Measurements from ENCODE around the gene RSPH9.
"Not testable (repeated sequence)": the region's sequence is repeated elsewhere in the genome, so short reads cannot be mapped to it uniquely, and the experiment has no call there.

Gene RSPH9

DNA sequence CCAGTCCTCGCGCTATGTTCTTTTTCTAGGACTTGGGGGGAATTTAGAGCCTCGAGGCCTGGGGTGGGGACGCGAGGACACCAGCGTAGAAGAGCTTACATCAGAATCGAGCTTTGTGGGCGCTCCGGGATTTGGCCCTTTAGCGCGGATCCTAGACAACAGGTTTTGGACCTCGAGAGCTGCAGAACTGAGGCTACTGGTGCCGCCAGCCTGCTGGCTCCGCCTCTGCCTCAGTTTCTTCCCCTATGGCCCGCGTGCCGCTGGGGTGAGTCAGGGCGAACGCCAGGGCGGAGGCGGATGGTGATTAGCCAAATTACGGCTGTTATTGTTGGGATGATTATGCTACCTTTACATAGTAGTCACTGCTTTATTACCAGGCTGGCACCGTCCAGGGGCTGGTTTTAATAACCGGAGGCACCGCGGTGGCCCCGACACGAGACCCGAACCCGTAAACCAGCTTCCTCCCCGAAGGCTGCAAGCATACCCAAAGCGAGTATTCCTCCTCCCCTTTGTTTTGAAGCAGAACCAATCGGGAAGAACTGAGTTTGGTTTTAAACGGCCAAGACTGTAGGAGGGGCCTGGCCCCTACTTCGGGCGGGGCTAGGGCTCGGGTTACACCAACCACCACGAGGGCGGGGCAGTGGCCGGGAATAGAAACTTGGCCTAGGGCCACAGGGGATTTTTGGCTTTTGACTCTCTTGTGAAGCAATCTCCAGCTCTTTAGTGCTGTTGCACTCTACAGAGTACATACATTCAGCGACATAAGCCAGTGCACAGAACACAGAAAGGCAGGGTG, 15.1 kb upstream of the RSPH9 start:
- peak; percentile 92 for DNase-seq

DNA sequence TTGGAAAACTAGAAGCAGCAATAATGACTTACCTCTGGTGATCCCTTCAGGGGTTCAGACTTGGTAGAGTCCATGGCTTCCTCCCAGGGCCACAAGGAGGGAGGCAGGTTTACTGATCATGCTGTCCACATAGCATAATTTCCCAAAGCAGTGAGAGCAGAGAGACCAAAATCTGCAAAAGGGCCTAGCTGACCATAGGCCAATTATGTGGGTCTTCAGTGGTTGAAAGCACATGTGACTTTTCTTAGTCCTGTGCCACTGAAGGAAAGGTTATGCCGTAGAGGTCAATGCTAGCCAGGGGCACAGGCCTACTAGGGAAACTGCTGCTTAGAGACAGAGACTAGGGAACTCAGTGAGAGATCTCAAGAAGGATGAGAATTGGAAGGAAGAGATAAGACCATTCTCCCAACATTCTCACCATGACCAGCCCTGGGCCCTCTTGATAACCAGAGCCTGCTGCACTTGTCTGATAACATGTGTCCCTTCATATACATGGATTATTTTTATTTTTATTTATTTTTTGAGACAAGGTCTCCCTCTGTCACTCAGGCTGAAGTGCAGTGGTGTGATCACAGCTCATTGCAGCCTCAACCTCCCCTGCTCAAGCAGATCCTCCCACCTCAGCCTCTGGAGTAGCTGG, 13.7 kb upstream of the RSPH9 start:
- DNase-seq, result no peak

DNA sequence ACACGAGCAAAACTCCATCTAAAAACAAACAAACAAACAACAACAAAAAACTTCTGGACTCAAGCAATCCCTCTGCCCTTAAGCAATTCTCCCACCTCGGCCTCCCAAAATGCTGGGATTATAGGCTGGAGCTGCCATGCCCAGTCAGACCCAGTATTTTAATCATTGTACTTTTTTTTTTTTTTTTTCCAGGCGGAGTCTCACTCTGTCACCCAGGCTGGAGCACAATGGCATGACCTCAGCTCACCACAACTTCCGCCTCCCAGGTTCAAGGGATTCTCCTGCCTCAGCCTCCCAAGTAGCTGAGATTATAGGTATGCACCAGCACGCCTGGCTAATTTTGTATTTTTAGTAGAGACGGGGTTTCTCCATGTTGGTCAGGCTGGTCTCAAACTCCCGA, 11.8 kb upstream of the RSPH9 start:
- DNase-seq, result not testable (repeated sequence)

DNA sequence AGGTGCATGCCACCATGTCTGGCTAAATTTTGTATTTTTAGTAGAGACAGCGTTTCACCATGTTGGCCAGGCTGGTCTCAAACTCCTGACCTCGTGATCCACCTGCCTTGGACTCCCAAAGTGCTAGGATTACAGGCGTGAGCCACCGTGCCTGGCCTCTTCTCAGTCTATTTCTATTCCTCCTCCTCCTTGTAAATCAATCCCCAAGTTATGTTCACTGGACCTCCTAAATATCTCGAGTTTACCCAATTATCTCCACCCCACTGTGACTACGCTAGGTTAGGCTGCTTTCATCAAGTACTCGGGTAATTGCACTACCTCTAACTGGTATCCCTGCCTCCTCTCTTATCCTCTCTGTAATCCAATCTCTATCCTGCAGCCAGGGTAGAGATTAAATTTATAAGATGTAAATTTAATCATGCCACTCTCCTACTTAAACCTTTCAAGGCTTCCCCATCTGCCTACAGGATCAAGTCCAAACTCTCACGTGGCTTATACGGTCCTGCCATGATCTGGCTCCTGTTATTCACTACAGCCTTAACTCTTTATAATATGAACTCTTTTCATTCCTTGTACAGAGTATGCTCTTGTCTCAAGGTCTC, 10.0 kb upstream of the RSPH9 start:
- DNase-seq, result no peak

DNA sequence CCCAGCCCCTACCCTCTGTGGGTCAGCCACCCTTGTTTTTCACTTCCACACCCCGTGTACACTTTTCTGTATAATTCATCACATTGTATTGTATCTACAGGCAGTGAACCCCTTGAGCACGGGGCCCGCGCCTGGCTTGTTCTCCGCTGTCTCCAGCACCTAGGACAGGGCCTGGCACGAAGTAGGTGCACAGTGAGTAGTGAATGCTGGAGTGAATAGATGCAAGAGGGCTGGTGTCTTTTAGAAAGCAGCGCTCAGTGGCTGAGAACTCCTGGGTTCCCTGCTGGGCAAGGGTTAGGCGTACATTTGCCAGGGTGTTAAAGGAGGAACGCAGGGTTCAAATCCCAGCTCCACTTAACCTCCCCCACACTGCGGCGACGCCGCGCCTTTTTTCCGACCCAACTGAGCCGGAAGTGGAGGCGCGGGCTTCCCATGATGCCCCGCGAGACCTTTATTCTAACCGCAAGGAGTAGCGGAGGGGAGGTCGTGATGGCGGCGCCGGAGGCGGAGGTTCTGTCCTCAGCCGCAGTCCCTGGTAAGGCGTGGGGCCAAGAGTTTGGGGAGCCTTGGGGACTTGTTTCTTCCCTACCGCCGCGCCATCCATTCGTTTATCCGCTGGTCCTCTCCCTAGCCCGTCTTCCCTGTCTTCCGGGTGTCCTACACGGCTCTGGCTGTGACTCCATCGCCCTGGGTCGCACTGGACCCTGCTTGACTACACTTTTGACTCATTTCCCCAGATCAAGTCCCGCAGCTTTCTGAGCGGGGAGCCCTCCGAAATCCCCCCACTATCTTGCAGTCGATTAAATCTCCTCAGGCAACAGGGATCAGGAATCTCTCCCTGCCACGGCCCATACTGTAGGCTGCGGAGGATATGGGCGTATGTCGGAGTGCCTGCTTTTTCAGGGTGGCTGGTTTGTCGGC, 9.2 kb upstream of the RSPH9 start, which contains the start of gene MAD2L1BP:
Gene MAD2L1BP (plus strand): TSS at position 454 of the 921 bp plus-strand sequence. CDS start 36 bp downstream, at position 490.
- DNase-seq, result peak; percentile 71

DNA sequence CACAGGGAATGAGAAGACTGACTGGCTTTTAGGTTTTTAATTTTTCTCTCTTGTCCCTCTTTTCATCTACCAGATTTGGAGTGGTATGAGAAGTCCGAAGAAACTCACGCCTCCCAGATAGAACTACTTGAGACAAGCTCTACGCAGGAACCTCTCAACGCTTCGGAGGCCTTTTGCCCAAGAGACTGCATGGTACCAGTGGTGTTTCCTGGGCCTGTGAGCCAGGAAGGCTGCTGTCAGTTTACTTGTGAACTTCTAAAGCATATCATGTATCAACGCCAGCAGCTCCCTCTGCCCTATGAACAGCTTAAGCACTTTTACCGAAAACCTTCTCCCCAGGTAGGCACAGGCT, 8.6 kb upstream of the RSPH9 start:
- DNase-seq, result no peak

GRCh38 chr6:43639984-43640800, 4.6 kb upstream of the RSPH9 start:
- no peak for DNase-seq

GRCh38 chr6:43645613-43645964, 753 bp downstream of the RSPH9 start:
- no peak for DNase-seq

GRCh38 chr6:43647613-43648012, 2.8 kb downstream of the RSPH9 start:
- DNase-seq, result no peak

- DNase-seq, result no peak
These were observed 3.4 kb downstream of the RSPH9 start for GRCh38 chr6:43648248-43648647.

DNA sequence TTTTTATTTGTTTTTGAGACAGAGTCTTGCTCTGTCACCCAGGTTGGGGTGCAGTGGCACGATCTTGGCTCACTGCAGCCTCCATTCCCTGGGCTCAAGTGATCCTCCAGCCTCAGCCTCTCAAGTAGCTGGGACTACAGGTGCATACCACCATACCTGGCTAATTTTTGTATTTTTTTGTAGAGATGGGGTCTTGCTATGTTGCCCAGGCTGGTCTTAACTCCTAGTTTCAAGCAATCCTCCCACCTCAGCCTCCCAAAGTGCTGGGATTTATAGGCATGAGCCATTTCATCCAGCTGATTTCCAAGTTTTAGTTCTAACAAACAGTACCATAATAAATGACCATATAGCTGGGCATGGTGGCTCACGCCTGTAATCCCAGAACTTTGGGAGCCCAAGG, 8.0 kb downstream of the RSPH9 start:
- DNase-seq, result not testable (repeated sequence)

DNA sequence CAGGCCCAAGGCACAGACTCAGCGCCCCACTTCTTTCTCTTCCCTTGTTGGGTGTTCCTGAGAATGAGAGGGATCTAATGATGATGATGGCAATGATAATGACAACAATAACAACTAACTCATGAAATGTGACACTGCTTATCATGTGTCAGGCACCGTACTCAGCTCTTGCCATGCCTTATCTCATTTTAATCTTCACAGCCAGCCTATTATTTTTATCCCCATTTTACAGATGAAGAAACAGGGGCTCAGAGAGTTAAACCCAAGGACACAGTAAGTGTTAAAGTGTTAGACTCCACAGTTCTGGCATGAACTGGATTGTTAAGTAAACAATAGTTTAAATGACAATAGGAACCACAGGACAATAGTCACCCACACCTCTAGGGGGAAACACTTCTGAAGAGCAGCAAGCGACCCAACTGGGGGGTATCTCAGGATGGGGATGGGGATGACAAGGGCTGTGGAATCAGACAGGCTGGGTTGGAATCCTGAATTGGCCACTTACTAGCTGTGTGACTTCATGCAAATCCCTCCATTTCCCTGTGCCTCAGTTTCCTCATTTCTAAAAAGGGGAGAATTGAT, 12.5 kb downstream of the RSPH9 start:
- DNase-seq, result no peak

GRCh38 chr6:43658161-43658560, 13.3 kb downstream of the RSPH9 start:
- DNase-seq, result no peak

DNA sequence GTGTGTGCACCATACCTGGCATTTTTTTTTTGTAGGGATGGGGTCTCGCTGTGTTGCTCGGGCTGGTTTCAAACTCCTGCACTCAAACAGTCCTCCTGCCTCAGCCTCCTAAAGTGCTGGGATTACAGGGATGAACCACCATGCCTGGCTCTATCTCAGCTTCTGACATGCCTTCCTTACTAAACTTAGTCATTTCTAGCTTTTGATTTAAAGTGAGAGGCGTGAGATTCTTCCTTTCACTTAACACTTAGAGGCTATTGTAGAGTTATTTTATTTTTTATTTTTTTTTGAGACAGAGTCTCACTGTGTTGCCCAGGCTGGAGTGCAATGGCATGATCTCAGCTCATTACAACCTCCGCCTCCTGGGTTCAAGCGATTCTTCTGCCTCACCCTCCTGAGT, 18.1 kb downstream of the RSPH9 start:
- DNase-seq, result not testable (repeated sequence)

DNA sequence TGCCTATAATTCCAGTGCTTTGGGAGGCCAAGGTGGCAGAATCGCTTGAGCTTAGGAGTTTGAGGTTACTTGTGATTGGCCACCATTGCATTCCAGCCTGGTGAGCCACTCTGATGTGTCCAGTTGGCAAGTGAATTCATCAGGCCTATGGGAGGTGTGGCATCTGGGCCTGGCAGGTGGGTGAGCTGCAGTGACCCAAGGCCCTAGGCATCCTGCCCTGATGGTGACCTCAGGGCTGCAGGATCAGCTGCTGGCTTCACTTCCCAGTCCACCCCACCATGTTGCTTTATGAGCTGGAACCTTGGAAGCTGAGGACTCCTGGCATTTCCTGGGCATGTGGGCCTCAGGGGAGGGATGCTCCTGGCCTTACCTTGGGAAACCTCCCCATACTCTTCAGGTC, 20.5 kb downstream of the RSPH9 start:
- no peak for DNase-seq

DNA sequence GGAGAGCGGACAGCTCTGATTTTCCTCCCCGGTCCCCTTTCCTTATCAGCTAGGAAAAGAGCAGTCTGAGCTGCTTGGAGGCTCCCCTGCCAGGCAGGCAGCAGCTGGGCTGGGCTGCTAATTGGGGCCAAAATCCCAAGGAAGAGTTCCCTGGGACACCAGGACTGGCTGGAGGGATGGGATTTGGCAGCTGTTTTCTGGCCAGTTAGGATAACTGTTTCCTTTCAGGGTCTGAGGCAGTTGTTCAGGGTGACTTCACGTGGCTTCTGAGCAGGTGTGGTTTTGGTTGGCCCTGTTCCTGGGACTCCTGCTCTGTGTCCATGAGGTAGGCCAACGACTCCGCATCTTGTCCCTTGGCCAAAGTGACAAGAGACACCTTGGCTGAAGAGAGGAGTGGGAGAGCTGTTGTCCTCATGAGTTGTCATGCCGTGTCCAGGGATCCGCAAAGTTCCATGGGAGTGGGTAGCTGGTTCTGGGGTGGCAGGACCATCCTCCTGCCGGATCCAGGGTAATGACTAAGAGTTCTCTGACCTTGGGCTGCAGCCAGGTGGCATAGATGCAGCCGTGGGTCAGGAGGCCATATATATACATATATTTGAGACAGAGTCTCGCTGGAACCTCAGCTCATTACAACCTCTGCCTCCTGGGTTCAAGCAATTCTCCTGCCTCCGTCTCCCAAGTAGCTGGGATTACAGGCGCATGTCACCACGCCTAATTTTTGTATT, 21.5 kb downstream of the RSPH9 start:
- DNase-seq, result no peak

DNA sequence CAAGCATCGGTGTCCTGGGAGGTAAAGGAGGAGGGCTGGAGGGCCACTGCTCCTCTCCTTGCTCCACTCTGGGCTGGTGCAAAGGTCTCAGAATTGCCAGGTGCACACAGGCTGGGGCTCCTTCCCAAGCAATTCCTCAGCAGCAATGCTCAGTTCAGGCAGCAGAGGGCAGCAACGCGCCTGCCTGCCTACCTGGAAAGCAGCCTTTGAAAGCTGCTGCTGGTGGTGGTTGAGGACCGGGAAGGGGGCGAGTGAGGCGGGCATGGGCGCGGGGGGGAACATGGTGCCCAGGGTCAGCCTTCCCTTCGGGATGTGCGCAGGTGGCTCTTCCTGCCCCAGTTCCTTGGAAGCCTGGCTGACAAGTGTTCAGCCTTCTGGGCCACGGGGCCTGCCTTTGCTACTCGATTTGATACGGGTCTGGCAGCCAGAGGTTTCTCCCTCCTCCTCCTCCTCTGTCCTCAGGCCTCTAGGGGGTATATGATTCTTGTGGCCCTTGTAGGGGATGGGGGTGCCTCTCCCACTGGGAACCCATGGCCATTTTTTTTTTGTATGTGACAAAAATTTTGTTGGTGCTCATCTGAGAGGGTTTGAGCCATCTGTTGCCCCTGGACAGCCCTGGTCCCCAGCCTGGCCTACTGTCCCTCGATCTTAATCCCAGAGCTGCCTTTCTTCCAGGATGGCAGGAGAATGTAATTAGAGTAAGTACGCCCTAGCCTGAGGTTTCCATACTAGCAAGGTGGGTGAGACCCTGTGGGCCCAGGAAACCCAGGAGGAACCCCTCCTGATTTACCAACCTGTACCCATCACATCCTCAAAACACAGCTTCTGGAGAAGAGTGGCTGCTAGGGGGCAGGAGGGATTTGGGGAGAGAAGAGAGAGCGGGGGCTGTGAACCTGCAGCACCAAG, 22.7 kb downstream of the RSPH9 start:
- peak; percentile 76 for DNase-seq

DNA sequence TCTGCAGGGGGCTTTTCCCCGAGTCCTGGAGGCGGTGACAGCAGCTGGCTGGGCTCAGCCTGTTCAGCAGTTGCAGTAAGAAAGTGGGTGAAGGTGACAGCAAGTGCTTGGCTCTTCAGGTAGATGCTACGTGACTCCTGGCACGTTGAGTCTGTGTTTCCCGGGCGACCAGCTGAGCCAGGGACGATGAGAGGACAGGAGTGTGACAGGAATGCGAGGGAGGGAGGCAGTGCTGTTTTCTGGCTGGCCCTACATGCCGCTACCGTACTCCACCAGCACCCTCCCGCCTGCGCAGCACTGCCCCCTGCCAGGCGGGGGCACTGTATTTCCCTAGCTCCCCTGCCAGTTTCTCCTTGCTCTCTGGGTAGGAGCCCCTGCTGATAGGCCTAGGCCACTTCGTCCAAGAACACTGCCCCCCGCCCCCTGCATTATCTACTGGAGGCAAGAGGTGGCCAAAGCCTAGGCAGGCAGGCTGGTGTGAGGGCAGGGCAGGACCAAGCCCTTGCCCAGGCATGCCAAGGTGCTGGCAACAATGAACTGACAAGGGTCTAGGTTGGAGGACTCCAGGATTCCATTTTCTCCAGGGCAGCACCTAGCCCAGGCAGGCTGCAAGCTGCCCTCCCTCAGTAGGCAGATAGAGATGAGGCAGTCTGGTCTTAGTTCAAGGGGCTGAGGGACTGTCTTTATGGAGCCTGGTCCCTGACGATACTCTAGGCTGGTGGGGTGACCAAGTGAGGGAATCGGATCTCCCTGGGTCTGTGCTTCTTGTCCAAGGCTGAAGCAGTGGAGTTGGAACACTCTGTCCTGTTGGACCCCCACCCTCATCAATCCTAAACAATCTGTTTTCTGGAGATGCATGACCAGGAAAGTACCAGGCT, 23.6 kb downstream of the RSPH9 start:
- peak; percentile 88 for DNase-seq
